T-helper 2 cell treated with Interferon-gamma antibody and Interleukin-4, amounts not matched to agents 100 ng/mL and 5 ng/mL, for 36 hours (primary cell): ENCODE data around the gene MYO1A. TPM values are rescaled to one million over a fixed set of nuclear protein-coding genes. Genes with fewer than 3 reads are reported as not detected.

Source experiments
- total RNA-seq: library from RNA; stranded (reverse); gene quantifications from 2 replicates; pipeline ENCODE4 v1.2.3, GENCODE V29; 2022

Gene MYO1A
- total RNA-seq, 1 donor from 2014 or later = 1.2 TPM

Other genes with a start within 250 kb of the MYO1A start
- gene SDR9C7, start 115.7 kb downstream of the MYO1A start, total RNA-seq = not detected in 2 replicates
- gene RDH16, start 92.5 kb downstream of the MYO1A start, total RNA-seq = 0.23 and 0.32 TPM in 2 replicates
- 8.8 and 9.5 TPM in 2 replicates for gene ZBTB39, start 43.6 kb downstream of the MYO1A start, total RNA-seq
- gene TAC3, start 33.6 kb downstream of the MYO1A start, total RNA-seq = not detected in 2 replicates
- gene NEMP1, start 28.7 kb upstream of the MYO1A start, total RNA-seq = 48.4 and 50.4 TPM in 2 replicates
- gene NAB2, start 39.0 kb upstream of the MYO1A start, total RNA-seq = 11.0 and 11.9 TPM in 2 replicates
- 193 and 194 TPM in 2 replicates for gene STAT6, start 61.2 kb upstream of the MYO1A start, total RNA-seq
- gene LRP1, start 78.4 kb upstream of the MYO1A start, total RNA-seq = 0.57 and 0.91 TPM in 2 replicates
- gene LRP1-AS, start 97.5 kb upstream of the MYO1A start, total RNA-seq = not detected in 2 replicates
- gene NXPH4, start 166.7 kb upstream of the MYO1A start, total RNA-seq = 0.43 and 1.0 TPM in 2 replicates
- gene SHMT2, start 179.6 kb upstream of the MYO1A start, total RNA-seq = 176 and 178 TPM in 2 replicates
- 8.8 and 9.1 TPM in 2 replicates for gene STAC3, start 201.1 kb upstream of the MYO1A start, total RNA-seq